Measurements from ENCODE around the gene ZHX3.

ZHX3 gene
- total RNA-seq = 8.9 to 24.3 (median 17.1) reads per million in 4 experiments

GRCh38 chr20:41317546-41318270 lies at the start of gene ZHX3:
TSS of gene ZHX3 (minus strand) at chr20:41317731. CDS start at chr20:41204916, 112,815 bp downstream.
- peak; percentile 94 for DNase-seq

DNA sequence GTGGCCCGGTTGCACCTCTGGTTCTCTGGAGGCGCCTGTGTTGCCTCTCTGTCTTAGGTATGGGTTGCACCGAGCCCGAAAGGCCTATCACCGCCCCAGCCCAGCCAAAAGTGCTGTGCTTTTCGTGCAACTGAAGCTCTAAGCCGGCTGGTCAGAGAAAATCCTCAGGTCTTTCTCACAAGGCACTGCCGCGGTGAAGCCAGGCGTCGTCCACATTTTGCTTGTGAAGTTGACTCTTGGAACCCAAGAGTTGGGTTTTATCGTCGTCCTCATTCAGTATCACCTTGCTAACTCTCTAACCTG lies 49.8 kb upstream of the ZHX3 start:
- no peak for DNase-seq

DNA sequence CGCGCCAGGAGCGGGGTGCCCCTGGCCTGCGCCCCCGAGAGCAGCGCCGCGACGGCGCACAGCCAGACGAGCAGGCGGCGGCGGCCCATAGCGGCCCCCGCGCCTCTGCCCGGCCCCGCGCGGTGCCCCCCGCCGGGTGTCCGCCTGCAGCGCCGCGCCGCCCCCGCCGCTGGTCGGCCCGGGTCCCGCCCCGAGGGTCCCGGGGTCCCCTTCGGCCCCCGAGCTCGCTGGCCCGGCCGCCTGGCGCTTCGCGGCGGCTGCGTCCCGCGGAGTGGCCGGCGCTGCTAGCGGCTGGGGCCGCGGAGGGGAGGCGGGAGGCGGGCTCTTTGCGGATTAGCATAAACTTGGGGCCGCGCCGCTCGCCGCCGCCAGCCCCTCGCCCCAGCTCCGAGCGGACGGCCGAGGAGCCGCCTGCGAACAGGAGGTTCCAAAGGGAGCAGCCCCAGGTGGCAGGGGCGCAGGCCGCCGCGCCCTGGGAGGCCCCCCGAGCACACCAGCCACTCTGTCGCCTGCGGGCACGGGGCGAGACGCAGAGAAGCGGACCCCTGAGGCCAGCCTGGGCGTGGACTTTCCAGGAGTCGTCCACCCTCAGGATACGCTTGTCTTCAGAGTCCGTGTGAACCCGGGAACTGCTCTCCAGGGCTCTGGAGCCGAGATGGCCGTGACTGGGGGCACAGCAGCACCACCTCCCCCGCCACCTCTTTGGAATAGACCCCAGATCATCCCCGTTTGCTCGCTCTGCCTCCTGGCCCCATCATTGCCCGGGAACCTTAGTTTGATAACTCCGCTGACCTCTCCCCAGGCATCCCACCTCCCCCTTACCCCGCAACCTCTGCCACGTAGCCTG lies 49.2 kb upstream of the ZHX3 start, which contains the start of gene EMILIN3:
TSS of gene EMILIN3 (minus strand) at position 273 of the 847 bp plus-strand sequence. CDS start at position 89, 184 bp downstream.
- no peak for DNase-seq

DNA sequence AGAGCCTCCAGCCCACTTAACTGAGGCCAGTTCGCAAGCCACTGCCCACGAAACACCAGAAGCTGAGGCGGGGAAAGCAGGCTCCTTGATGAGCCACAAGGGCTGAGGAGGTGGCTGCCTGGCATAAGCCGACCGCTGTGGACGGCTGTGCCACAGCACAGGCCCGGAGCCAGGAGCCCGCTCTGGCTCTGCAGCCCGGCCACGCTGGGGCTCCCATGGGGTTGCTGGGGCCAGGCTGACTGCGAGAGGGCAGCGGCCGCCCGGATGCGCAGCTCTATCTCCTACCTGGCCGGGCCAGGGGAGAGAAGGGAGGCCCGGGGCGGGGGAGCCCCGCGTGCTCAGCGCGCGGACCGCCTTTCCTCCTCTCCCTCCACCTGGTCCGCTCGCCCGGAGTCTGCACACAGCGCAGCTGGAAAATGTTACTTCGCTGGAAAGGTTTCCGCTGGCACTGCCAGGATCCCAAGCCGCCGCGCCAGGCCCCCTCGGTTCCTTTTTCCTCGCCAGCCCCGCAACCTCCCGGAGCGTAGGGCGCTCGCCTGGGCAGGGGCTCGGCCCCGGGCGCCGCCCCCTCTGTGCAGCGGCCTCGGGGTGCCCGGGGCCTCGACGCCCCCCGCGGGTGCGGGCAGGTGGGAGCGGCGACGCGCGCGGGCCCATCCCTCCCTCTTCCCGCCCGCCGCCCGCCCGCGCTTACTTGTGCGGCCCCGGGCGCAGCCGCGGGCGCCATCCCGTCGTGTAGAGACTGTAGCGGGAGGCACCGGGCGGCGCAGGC lies 48.4 kb upstream of the ZHX3 start:
- DNase-seq = no peak

DNA sequence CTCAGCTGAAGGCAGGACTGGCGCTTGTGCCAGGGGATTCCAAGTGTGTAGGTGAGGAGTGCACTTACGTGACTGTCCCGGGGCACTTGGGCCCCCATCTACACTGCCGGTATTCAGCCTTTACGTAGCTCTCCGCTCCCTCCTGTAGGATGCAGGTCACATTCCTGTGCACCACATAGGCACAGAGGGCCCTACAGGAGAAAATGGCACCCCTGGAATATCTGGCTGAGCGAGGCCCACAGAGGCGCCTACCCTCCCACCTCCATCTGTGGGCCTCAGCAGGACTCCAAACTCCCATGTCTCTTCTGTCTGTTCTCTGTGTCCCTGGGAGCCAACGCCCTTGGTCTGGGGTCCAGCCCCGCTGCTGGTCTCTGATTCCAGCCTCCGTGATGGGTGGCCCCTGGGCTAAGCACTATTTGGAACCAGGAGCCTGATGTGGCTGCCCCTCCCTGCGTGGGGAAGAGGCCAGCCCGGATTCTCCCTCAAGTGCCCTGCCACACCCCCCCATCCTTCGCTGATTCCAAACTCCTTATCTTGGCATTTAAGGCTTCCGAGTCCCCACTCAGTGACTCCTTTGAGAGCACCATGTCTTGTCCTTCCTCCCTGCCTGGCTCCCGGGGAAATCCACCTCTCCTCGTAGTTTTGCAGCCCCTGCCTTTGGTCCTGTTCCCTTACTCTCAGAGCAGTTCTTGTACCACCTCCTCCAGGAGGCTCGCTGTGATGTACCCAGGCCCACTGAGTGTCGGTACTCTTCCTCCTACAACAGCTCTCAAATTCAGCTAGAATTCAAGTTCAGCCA lies 47.6 kb upstream of the ZHX3 start:
- DNase-seq = no peak

GRCh38 chr20:41364236-41364855 lies 46.8 kb upstream of the ZHX3 start:
- no peak for DNase-seq

DNA sequence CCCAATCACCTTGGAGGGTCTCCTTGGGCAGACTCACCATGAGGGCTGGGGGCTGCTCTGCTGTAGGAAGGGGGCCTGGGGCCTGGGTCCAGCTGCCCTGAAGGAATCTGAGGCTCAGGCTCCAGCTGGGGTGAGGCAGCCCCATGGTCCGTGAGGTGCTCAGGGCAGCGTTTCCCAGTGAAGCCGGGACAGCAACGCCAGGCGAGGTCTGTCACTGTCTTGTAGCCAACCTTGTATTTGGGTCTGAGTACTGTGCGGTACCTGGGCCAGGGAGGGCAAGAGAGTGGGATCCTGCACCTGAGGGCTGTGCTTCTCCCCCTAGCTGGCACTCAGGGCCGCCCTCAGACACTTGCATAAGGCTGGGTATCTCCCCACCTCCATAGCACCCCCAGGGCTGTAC lies 46.1 kb upstream of the ZHX3 start:
- no peak for DNase-seq

DNA sequence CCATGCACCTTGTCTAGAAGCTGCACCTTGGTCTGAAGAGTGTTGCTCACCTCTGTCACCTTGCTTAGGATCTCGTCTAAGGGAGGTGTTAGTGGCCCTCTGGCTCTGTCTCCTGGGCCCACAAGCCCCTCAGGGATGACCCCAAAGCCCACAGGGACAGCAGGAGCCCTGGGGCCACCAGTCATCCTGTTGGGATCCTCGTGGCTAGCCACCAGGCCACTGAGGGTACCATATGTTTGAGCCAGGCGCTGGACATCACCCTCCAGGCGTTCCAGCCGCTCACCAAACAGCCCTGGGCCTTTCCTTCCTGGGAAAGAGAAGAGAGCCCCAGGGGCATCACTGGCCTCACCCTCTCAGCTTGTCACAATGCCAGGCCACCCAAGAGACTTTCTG lies 45.2 kb upstream of the ZHX3 start:
- DNase-seq = no peak

GRCh38 chr20:41361757-41362747 lies 44.5 kb upstream of the ZHX3 start:
- DNase-seq = no peak

GRCh38 chr20:41360831-41361756 lies 43.6 kb upstream of the ZHX3 start:
- no peak for DNase-seq

- DNase-seq = no peak
These were observed 42.0 kb upstream of the ZHX3 start for GRCh38 chr20:41359541-41360011.

- no peak for DNase-seq
These were observed 41.2 kb upstream of the ZHX3 start for GRCh38 chr20:41358717-41359116.

- DNase-seq = no peak
These were observed 40.7 kb upstream of the ZHX3 start for GRCh38 chr20:41358230-41358629.

DNA sequence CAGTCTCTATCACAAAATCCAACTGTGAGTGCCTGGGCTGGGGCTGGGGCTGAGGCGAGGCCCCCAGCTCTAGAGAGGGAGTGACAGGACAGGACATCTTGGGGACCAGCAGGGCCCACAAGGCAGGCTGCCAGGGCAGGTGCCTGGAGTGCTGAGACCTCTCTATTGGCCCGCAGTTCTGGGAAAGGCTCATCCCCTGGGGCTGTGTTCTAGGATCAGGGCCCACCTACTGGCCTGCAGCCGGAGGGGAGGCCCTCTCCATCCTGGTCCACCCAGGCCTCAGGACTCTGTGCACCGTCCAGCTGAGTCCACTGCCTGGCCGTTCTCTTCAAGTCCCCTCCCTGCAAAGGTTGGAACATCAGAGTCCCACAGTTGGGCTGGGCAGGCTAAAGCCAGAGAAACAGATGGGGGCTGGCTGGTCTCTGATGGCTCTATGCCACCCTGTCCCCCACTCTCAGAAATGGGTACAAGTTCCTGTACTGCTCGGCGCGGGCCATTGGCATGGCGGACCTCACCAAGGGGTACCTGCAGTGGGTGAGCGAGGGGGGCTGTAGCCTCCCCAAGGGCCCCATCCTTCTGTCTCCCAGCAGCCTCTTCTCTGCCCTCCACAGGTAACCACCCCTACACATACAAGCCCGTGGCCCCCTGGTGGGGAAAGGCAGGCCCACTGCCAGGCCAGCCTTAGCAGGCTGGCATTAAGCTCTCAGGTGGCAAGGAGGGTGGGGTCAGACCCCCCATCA lies 40.1 kb upstream of the ZHX3 start:
- no peak for DNase-seq

- DNase-seq = no peak
These were observed 39.4 kb upstream of the ZHX3 start for GRCh38 chr20:41356951-41357350.

- DNase-seq = no peak
These were observed 38.2 kb upstream of the ZHX3 start for GRCh38 chr20:41355598-41356203.

- DNase-seq = no peak
These were observed 37.7 kb upstream of the ZHX3 start for GRCh38 chr20:41355192-41355591.

- DNase-seq = no peak
These were observed 36.0 kb upstream of the ZHX3 start for GRCh38 chr20:41353530-41353929.
